ENCODE measurements around the gene TNFAIP1.

DNA sequence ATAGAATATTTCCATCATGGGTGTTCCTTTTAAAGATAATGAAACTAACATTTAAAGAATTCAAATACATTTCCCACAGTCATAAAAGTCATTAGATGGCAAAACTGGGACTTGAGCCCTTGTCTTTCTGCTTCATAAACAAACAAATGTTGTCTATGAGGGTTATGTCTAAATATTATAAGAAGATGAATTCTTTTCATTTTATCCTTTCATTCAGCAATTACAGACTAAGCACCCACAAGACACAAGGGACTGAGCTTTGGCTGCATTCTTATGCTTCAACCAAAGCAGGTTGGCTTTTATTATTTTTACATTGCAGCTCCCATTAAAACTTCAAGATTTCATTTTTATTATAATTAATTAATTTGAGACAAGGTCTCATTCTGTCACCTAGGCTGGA is 50.8 kb downstream of the TNFAIP1 start:
- TF ChIP-seq CTCF (IDR thresholded peaks at IDR 0.05; ENCODE audit: low read depth, low read length) (no peak), EZH2phosphoT487 (IDR thresholded peaks at IDR 0.05; ENCODE audit: low read depth) (no peak)

All from OCI-LY3 (cell line).